ENCODE results near the gene CORO2B. TPM values are rescaled to one million over a fixed set of nuclear protein-coding genes. Genes with fewer than 3 reads are reported as not detected.

The CORO2B gene
- total RNA-seq, 1 experiment from 2014 or later: 0.59 TPM

DNA sequence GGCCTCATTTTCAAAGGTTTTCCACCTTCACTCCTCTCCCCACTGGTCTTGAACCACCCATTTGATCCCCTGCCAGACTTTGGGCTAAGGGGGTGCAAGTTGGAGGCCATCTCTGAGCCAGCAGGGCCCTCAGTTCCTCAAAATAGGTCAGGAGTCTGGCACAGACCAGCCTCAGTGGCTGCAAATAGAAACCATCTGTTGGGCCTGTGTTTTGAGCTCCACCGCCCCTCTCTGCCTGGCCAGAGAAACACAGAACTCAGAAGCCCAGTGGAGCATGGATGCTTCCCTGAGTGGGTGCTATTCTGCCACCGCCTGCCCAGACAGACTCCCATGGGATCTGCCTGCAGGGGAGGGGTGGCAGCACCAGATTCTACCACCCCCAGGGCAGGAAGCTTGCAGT, 56.3 kb downstream of the CORO2B start:
- CTCF ChIA-PET: no interaction called here
- Histone ChIP-seq H3K4me1 (replicated peaks; ENCODE audit: insufficient read depth) (peaks cover 14% of the 10 kb centered on the region), H4K20me1 (ENCODE audit: insufficient read depth) (no peaks in the 10 kb centered on the region), H3F3A (ENCODE audit: insufficient read depth, low read depth) (no peaks in the 10 kb centered on the region), H3K79me2 (ENCODE audit: low read depth) (no peaks in the 10 kb centered on the region), H3K9me2 (ENCODE audit: insufficient read depth) (no peaks in the 10 kb centered on the region), H3K27me3 (ENCODE audit: insufficient read depth, low read depth) (no peaks in the 10 kb centered on the region), H2AFZ (no peak overlapping the region), H3K4me3 (no peak overlapping the region), H3K9me3 (ENCODE audit: insufficient read depth, low read depth) (no peaks in the 10 kb centered on the region), H3K4me2 (no peak overlapping the region), H3K36me3 (ENCODE audit: low read depth) (no peaks in the 10 kb centered on the region), H3K27ac (no peak overlapping the region)
- no peak for DNase-seq
- intact Hi-C loops (cut with micrococcal nuclease; ENCODE audit: unreplicated experiment): no loop called here
- POLR2A ChIA-PET (ENCODE audit: unreplicated experiment): interaction anchor here (0.7 kb wide), 1 partner anchor 259 kb away, joined by 3 read pairs; no protein-coding TSS in a partner anchor
- TF ChIP-seq EZH2 (IDR thresholded peaks at IDR 0.05; ENCODE audit: low read depth): no peak
- TF ChIP-seq, protein P1, sequence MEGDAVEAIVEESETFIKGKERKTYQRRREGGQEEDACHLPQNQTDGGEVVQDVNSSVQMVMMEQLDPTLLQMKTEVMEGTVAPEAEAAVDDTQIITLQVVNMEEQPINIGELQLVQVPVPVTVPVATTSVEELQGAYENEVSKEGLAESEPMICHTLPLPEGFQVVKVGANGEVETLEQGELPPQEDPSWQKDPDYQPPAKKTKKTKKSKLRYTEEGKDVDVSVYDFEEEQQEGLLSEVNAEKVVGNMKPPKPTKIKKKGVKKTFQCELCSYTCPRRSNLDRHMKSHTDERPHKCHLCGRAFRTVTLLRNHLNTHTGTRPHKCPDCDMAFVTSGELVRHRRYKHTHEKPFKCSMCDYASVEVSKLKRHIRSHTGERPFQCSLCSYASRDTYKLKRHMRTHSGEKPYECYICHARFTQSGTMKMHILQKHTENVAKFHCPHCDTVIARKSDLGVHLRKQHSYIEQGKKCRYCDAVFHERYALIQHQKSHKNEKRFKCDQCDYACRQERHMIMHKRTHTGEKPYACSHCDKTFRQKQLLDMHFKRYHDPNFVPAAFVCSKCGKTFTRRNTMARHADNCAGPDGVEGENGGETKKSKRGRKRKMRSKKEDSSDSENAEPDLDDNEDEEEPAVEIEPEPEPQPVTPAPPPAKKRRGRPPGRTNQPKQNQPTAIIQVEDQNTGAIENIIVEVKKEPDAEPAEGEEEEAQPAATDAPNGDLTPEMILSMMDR (conservative IDR thresholded peaks at IDR 0.05): no peak
- BruUV-seq (replicated peaks): no TSS peak

DNA sequence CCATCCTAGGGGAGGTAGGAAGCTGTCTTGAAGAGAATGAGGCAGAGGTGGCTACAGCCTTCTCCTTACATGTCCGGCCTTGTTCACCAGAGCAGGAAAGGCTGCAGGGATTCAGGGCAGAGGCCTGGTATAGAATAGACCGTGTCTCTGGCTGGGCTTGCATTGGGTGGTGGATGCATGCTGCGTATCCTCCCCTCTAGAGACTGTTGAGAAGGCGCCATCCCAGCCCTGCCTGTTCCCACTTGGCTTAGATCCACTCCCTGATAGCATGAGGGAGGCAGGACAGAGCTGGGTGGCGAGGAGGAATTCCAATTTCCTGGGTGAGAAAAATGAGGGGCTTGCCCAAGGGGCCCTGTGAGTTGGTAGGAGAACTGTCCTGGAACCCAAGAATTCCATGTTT, 57.5 kb downstream of the CORO2B start:
- Histone ChIP-seq H3K27me3 (ENCODE audit: insufficient read depth, low read depth) (no peaks in the 10 kb centered on the region), H3F3A (ENCODE audit: insufficient read depth, low read depth) (no peaks in the 10 kb centered on the region), H4K20me1 (ENCODE audit: insufficient read depth) (no peaks in the 10 kb centered on the region), H3K79me2 (ENCODE audit: low read depth) (no peaks in the 10 kb centered on the region), H3K4me3 (no peak overlapping the region), H3K27ac (no peak overlapping the region), H3K4me1 (replicated peaks; ENCODE audit: insufficient read depth) (peaks cover 15% of the 10 kb centered on the region), H2AFZ (no peak overlapping the region), H3K4me2 (no peak overlapping the region), H3K9me2 (ENCODE audit: insufficient read depth) (no peaks in the 10 kb centered on the region), H3K36me3 (ENCODE audit: low read depth) (no peaks in the 10 kb centered on the region), H3K9me3 (ENCODE audit: insufficient read depth, low read depth) (no peaks in the 10 kb centered on the region)
- intact Hi-C loops (cut with micrococcal nuclease; ENCODE audit: unreplicated experiment): no loop called here
- ChIA-PET POLR2A (ENCODE audit: unreplicated experiment) (no interaction called here), CTCF (no interaction called here)
- TF ChIP-seq, protein P1 (conservative IDR thresholded peaks at IDR 0.05): no peak
- no peak for TF ChIP-seq EZH2 (IDR thresholded peaks at IDR 0.05; ENCODE audit: low read depth)
- DNase-seq: no peak
- no TSS peak for BruUV-seq (replicated peaks)

DNA sequence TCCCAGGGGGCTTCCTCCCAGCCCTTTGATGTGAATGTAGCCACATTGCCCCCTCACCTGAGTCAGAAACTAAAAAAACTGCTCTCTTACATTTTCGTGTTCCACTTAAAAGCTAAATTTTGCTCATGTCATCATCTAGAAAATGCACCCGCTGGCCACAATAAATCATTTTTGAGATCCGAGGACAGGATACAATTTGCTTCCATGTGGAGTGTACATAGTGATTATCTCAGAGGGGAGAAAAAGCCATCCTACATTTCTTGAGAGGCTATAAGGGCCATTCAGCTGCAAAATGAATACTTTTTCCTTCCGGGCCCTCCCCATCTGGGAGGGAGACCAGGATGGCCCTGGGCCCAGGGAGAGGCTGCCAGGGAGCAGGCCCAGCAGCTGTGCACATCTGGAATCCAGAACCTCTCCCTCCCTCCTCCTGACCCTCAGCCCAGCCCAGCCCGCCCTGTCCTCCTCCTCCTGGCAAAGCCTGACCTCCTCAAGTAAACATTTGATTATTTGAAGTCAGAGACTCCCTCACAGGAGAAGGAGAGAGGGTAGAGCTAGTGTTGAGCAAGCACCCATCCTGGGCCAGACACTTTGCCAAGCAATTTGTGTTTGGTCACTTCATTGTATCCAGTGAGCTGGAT, 59.1 kb downstream of the CORO2B start:
- intact Hi-C loops (cut with micrococcal nuclease; ENCODE audit: unreplicated experiment): no loop called here
- POLR2A ChIA-PET (ENCODE audit: unreplicated experiment): no interaction called here

More for the DNA sequence above, 59.1 kb downstream of the CORO2B start:
- H3K79me2 ChIP-seq (ENCODE audit: low read depth): no peaks in the 10 kb centered on the region
- H3K4me1 ChIP-seq (replicated peaks; ENCODE audit: insufficient read depth): peaks cover 15% of the 10 kb centered on the region
- H3K9me3 ChIP-seq (ENCODE audit: insufficient read depth, low read depth): no peaks in the 10 kb centered on the region
- no peaks in the 10 kb centered on the region for H3K9me2 ChIP-seq (ENCODE audit: insufficient read depth)
- H3F3A ChIP-seq (ENCODE audit: insufficient read depth, low read depth): no peaks in the 10 kb centered on the region
- no peak for DNase-seq
- no peaks in the 10 kb centered on the region for H3K36me3 ChIP-seq (ENCODE audit: low read depth)
- H3K4me2 ChIP-seq: no peak overlapping the region
- no peak overlapping the region for H2AFZ ChIP-seq
- no TSS peak for BruUV-seq (replicated peaks)
- H4K20me1 ChIP-seq (ENCODE audit: insufficient read depth): no peaks in the 10 kb centered on the region
- no peak overlapping the region for H3K4me3 ChIP-seq
- TF ChIP-seq, protein P1 (conservative IDR thresholded peaks at IDR 0.05): no peak
- no peak for TF ChIP-seq EZH2 (IDR thresholded peaks at IDR 0.05; ENCODE audit: low read depth)
- H3K27me3 ChIP-seq (ENCODE audit: insufficient read depth, low read depth): no peaks in the 10 kb centered on the region
- no peak overlapping the region for H3K27ac ChIP-seq
- CTCF ChIA-PET: no interaction called here

Measured in PC-9 (cell line).